ENCODE measurements around the gene RNF2.

GRCh38 chr1:185039726-185040407 lies 5.5 kb upstream of the RNF2 start:
- TF ChIP-seq, protein P1, sequence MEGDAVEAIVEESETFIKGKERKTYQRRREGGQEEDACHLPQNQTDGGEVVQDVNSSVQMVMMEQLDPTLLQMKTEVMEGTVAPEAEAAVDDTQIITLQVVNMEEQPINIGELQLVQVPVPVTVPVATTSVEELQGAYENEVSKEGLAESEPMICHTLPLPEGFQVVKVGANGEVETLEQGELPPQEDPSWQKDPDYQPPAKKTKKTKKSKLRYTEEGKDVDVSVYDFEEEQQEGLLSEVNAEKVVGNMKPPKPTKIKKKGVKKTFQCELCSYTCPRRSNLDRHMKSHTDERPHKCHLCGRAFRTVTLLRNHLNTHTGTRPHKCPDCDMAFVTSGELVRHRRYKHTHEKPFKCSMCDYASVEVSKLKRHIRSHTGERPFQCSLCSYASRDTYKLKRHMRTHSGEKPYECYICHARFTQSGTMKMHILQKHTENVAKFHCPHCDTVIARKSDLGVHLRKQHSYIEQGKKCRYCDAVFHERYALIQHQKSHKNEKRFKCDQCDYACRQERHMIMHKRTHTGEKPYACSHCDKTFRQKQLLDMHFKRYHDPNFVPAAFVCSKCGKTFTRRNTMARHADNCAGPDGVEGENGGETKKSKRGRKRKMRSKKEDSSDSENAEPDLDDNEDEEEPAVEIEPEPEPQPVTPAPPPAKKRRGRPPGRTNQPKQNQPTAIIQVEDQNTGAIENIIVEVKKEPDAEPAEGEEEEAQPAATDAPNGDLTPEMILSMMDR (IDR thresholded peaks at IDR 0.05), result no peak
- TF ChIP-seq POLR2A (IDR thresholded peaks at IDR 0.05), result no peak
